ENCODE measurements around the gene LILRA6. TPM values are rescaled to one million over a fixed set of nuclear protein-coding genes. Genes with fewer than 3 reads are reported as not detected.

Gene LILRA6
- total RNA-seq, 4 donors from 2014 or later, result 1.0 to 1.7 TPM; not detected in 2

GRCh38 chr19:54255105-54255775 lies 12.7 kb upstream of the LILRA6 start:
- H3K9me3 ChIP-seq, result no peaks in the 10 kb centered on the region
- H3K4me3 ChIP-seq, result no peak overlapping the region
- no peak for DNase-seq
- no peaks in the 10 kb centered on the region for H3K27me3 ChIP-seq
- no peaks in the 10 kb centered on the region for H3K4me1 ChIP-seq
- intact Hi-C loops (cut with DNase I; ENCODE audit: low total_unique reads), result no loop called here
- H3K36me3 ChIP-seq, result no peaks in the 10 kb centered on the region
- no peak for TF ChIP-seq POLR2A (IDR thresholded peaks at IDR 0.05)
- TF ChIP-seq, protein P1, sequence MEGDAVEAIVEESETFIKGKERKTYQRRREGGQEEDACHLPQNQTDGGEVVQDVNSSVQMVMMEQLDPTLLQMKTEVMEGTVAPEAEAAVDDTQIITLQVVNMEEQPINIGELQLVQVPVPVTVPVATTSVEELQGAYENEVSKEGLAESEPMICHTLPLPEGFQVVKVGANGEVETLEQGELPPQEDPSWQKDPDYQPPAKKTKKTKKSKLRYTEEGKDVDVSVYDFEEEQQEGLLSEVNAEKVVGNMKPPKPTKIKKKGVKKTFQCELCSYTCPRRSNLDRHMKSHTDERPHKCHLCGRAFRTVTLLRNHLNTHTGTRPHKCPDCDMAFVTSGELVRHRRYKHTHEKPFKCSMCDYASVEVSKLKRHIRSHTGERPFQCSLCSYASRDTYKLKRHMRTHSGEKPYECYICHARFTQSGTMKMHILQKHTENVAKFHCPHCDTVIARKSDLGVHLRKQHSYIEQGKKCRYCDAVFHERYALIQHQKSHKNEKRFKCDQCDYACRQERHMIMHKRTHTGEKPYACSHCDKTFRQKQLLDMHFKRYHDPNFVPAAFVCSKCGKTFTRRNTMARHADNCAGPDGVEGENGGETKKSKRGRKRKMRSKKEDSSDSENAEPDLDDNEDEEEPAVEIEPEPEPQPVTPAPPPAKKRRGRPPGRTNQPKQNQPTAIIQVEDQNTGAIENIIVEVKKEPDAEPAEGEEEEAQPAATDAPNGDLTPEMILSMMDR (IDR thresholded peaks at IDR 0.05), result no peak
- H3K27ac ChIP-seq, result no peak overlapping the region

- intact Hi-C loops (cut with DNase I; ENCODE audit: low total_unique reads), result no loop called here
- H3K36me3 ChIP-seq, result no peaks in the 10 kb centered on the region
- H3K9me3 ChIP-seq, result no peaks in the 10 kb centered on the region
- TF ChIP-seq, protein P1 (IDR thresholded peaks at IDR 0.05), result no peak
- TF ChIP-seq POLR2A (IDR thresholded peaks at IDR 0.05), result no peak
- H3K27ac ChIP-seq, result no peak overlapping the region
- no peaks in the 10 kb centered on the region for H3K27me3 ChIP-seq
- no peak overlapping the region for H3K4me3 ChIP-seq
- no peak for DNase-seq
- no peaks in the 10 kb centered on the region for H3K4me1 ChIP-seq
Measured at GRCh38 chr19:54254195-54254906, 11.8 kb upstream of the LILRA6 start.

DNA sequence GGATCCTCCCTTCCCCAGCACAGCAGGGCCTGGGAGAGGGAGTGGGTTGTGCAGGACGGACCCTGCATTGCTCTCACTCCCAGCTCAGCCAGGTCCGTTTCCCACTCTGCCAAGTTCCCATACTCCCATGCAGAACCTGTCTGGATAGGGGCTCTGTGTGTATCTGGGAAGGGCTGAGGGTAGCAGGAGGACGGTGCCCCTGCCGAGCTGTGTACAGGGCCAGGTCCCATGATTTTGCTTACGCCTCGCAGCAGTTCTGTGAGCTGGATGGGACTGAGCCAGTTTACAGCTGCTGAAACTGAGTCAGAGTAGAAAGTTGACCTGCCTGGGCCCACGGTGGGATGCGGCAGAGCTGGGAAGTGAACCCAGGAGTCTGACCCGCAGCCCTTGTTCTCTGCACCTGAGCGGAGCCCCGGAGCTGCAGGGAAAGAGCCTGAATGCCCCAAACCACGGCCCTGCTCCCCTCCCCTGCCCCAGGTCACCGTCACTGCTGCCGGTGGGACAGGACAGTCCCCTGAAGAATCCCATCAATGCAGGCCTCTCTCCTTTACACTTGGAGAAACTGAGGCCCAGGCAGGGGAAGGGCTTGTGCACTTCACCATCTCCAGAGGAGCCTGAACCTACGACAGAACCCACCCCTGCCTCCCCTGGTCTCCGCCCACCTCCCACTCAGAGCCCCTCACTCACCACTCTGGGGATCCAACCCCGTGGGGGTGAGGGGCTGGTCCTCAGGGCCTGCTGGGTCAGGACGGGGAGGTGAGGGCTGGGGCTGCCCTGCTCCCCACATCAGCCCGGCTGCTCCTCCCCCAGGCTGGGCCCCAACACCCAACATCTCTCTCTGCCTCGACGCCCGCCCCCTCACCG lies 11.0 kb upstream of the LILRA6 start:
- TF ChIP-seq, protein P1 (IDR thresholded peaks at IDR 0.05), result no peak
- no peak for TF ChIP-seq POLR2A (IDR thresholded peaks at IDR 0.05)
- Histone ChIP-seq H3K27me3 (no peaks in the 10 kb centered on the region), H3K36me3 (no peaks in the 10 kb centered on the region), H3K9me3 (no peaks in the 10 kb centered on the region), H3K27ac (no peak overlapping the region), H3K4me3 (no peak overlapping the region), H3K4me1 (no peaks in the 10 kb centered on the region)
- no peak for DNase-seq
- intact Hi-C loops (cut with DNase I; ENCODE audit: low total_unique reads), result no loop called here

- Histone ChIP-seq H3K27ac (no peak overlapping the region), H3K27me3 (no peaks in the 10 kb centered on the region), H3K9me3 (no peaks in the 10 kb centered on the region), H3K4me3 (no peak overlapping the region), H3K36me3 (no peaks in the 10 kb centered on the region), H3K4me1 (no peaks in the 10 kb centered on the region)
- TF ChIP-seq, protein P1 (IDR thresholded peaks at IDR 0.05), result no peak
- no peak for TF ChIP-seq POLR2A (IDR thresholded peaks at IDR 0.05)
- no peak for DNase-seq
- intact Hi-C loops (cut with DNase I; ENCODE audit: low total_unique reads), result no loop called here
Measured at GRCh38 chr19:54252845-54253244, 10.3 kb upstream of the LILRA6 start.
